HG02970 (cell line): ENCODE results near the gene CLASP1.
"Not testable (repeated sequence)": the region's sequence is repeated elsewhere in the genome, so short reads cannot be mapped to it uniquely, and the experiment has no call there.

ENCODE experiments used
- ATAC-seq: cut with Tn5 transposase; IDR thresholded peaks from one replicate; pipeline ENCODE4 v1.9.1; 2021; ENCODE audit warnings: mild to moderate bottlenecking, moderate library complexity, moderate number of reproducible peaks; ENCODE audit not compliant: unreplicated experiment, low FRiP score

CLASP1 gene

DNA sequence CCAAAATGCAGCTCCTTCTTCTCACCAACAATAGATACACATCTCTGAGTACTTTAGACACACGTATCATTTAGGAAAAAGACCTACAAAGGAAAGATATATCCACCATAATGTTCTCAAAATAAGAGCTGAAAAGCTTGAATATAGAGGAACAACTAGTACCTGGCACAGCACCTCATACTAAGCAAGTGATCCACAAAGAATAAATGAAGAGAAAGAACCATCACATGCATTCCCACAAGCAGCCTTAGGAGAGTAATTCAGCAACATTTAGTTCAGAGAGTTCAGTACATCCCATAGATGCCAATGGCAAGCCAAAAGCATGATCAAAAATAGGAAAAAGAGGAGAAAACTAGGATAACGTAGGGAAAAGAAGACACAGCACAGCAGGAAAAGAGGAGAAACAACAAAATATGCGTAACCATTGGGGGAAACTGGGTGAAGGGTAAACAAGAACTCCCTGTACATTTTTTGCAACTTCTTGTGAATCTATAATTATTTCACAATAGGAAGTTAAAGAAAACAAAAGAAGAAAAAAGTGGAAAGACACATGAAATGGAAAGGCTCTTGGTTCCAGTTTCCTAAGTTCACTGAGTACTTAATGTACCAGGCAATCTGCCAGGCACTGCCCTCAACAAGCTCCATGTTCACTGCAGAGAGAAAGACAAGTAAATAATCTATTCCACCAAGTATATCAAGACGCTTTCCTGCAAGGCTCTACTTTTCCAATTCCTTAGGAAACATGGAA is 22.3 kb downstream of the CLASP1 start:
- no peak for ATAC-seq

DNA sequence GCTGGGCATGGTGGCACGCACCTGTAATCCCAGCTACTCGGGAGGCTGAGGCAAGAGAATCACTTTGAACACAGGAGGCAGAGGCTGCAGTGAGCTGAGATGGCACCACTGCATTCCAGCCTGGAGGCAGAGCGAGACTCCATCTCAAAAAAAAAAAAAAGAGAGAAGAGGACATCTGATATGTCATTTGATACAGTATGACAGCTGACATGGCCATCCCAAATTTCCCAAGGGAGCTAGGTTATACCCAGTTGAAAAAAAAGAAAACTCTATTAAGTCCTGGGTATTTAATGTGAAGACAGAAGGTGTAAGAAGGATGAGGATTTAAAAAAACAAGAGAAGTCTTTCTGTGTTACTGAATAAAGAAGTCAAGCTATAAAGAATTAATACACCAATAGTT is 23.3 kb downstream of the CLASP1 start:
- no peak for ATAC-seq

DNA sequence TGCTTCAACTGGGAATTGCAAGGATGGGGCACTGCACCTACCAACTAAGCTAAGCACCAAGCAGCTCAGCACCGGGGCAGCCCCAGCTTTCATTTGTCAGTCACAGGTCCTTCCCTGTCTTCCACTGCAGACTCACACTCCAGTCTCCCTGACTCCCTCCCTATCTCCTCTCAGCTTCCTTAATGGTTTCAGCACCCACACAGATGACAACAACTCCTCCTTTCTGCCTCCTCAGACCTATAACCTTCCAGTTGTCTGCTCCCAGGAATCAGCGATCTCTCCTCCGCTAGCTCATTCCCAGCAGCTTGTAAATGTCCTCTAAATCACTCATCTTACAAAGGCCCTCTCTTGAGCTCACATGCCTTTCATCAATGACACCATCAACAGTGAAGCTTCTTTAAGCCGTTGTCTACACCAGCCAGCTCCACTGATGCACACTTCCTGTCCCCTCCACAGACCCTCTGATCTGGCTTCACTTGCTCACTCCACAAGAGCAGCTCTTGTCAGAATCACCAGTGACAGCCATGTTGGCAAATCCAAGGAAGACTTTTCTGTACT is 32.1 kb downstream of the CLASP1 start:
- ATAC-seq: no peak

DNA sequence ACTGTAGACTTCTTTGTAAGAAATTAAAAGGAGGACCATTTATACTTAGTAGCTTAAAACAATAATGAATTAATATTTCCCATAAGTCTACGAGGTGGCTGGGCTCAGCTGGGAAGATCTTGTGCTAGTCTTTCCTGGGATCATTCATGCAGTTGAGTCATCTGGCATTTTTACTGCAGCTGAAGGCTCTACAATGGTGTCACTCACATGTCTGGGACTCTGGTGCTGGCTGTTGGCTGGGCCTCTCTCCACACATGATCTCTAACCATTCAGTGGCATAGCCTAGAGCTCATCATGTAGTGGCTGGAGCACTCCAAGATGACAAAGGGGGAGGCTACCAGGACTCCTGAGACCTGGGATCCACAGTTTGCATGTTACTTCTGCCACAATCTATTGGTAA is 35.5 kb downstream of the CLASP1 start:
- no peak for ATAC-seq

DNA sequence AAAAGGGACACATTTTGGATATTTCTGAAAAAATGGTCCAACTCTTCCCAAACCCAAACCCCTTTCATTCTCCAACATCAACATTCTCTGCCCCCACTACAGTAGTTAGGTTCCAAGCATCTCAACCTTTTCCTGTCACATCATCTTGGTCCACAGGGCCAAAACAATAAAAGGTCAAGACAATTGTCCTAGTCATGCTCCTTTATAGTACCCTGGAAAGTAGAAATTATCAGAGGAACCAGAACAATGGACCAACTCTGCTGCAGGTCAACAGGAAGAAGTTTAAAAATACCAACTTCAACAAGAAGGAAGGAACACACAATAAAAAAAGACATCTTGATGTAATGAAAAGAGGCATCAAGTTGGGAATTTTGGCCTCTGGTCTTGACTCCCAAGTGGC is 36.1 kb downstream of the CLASP1 start:
- ATAC-seq: no peak

DNA sequence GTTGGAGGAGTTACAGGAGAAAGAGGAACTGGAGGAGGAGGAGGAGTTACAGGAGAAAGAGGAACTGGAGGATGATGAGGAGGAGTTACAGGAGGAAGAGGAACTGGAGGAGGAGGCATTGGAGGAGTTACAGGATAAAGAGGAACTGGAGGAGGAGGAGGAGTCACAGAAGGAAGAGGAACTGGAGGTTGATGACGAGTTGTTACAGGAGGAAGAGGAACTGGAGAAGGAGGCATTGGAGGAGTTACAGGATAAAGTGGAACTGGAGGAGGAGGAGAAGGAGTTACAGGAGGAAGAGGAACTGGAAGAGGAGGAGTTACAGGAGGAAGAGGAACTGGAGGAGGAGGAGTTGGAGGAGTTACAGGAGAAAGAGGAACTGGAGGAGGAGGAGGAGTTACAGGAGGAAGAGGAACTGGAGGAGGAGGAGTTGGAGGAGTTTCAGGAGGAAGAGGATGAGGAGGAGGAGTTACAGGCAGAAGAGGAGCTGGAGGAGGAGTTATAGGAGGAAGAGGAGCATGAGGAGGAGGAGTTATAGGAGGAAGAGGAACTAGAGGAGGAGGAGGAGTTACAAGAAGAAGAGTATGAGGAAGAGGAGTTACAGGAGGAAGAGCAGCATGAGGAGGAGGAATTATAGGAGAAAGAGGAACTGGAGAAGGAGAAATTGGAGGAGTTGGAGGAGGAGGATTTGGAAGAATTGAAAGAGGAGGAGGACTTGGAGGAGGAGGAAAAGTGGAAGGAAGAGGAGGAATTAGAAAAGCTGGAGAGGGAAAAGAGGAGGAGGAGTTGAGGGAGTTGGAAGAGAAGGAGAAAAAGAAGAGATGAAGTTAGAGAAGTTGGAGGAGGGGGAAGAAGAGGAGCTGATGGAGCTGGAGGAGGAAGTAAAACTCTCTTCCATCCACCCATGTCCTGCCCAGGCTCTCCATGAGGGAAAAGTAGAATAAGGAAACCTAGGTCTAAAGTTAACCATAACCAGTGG is 37.2 kb downstream of the CLASP1 start:
- no peak for ATAC-seq

DNA sequence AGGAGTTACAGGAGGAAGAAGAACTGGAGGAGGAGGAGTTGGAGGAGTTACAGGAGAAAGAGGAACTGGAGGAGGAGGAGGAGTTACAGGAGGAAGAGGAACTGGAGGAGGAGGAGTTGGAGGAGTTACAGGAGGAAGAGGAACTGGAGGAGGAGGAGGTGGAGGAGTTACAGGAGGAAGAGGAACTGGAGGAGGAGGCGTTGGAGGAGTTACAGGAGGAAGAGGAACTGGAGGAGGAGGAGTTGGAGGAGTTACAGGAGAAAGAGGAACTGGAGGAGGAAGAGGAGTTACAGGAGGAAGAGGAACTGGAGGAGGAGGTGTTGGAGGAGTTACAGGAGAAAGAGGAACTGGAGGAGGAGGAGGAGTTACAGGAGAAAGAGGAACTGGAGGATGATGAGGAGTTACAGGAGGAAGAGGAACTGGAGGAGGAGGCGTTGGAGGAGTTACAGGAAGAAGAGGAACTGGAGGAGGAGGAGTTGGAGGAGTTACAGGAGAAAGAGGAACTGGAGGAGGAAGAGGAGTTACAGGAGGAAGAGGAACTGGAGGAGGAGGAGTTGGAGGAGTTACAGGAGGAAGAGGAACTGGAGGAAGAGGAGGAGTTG is 38.1 kb downstream of the CLASP1 start:
- ATAC-seq: not testable (repeated sequence)

DNA sequence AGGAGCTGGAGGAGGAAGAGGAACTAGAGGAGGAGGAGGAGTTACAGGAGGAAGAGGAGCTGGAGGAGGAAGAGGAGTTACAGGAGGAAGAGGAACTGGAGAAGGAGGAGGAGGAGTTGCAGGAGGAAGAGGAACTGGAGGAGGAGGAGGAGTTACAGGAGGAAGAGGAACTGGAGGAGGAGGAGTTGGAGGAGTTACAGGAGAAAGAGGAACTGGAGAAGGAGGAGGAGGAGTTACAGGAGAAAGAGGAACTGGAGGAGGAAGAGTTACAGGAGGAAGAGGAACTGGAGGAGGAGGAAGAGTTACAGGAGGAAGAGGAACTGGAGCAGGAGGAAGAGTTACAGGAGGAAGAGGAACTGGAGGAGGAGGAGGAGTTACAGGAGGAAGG is 38.8 kb downstream of the CLASP1 start:
- ATAC-seq: not testable (repeated sequence)

DNA sequence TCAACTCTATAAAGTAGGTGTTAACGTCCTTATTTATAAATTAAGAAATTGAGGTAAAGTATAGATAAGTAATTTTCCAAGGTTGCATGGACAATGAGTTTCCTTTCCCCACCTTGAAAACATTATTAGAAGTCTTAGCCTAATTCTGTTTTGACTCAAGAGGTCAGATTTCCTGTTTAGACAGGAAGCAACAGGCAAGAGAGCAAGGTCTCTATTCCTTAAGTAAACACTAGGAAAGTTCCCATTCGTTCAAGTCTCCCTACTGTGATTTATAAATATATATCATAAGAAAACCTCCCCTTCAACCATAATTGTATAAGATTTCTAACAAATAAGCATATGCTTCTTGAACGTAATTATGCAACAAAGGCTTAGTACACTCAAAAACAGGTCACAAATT is 40.3 kb downstream of the CLASP1 start:
- ATAC-seq: no peak

DNA sequence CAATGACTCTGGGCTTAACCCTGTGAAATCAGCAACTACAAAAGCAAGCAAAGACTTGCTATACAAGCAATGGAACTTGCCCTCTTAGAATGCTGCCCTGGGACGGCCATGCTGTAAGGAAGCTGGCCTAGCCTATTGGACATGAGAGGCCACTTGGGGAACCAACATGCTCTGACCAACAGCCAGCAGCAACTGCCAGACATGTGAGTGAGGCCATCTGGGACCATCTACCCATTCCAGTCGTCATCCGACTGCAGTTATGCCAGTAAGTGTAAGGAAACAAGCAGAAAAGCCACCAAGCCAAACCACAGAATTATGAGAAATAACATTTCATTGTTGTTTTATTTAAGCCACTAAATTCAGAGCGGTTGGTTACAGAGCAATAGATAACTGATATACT is 40.9 kb downstream of the CLASP1 start:
- ATAC-seq: no peak

DNA sequence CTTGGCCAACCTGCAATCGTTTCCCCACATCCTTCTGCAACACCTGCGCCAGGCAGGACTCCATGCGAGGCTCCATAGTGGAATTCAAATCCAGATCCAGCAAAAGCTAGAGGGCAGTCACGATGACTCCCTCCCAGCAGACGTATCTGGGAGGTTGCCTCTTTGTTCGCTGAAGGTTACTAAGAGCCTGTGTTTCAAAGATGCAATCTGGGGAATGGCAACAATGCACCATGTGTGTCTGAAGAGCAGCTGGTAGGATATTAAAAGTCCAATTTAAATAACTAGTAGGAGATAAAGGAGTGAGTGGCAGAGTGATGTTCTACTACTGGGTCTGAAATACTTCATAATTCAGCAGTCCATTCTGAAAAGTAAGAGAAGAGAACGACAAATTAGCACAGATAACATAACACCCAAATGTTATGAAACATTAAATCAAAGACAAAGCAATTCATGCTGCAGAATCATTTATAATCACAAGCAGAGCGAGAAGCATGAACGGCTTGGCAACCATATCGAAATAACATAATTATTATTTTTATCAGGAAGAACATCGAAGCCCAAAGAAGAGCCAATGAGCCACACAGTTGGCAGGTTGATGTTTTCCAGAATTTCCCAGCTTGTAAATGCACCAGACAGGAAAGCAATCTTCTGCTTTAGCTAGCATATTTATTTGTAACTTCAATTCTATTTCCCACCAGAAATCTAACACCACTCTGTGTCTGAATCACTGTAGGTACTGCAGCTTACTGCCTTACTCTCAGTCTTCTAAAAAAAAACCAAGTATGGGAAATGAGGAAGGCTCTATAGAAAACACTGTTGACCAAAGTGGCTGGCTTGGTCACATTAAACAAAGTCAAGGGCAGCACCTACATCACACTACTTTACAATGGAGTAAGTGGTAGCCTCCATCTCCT is 43.2 kb downstream of the CLASP1 start:
- ATAC-seq: no peak

DNA sequence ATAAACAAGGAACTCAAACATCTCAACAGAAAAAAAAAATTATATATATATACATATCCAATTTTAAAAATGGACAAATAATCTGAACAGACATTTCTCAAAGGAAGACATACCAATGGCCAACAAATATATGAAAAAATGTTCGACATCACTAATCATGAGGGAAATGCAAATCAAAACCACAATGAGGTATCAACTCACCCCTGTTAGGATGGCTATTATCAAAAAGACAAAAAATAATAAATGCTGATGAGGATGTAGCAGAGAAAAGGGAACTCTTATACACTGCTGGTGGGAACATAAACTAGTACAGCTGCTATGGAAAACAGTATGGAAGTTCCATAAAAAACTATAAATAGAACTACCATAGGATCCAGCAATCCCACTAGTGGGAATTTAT is 46.1 kb downstream of the CLASP1 start:
- ATAC-seq: no peak

DNA sequence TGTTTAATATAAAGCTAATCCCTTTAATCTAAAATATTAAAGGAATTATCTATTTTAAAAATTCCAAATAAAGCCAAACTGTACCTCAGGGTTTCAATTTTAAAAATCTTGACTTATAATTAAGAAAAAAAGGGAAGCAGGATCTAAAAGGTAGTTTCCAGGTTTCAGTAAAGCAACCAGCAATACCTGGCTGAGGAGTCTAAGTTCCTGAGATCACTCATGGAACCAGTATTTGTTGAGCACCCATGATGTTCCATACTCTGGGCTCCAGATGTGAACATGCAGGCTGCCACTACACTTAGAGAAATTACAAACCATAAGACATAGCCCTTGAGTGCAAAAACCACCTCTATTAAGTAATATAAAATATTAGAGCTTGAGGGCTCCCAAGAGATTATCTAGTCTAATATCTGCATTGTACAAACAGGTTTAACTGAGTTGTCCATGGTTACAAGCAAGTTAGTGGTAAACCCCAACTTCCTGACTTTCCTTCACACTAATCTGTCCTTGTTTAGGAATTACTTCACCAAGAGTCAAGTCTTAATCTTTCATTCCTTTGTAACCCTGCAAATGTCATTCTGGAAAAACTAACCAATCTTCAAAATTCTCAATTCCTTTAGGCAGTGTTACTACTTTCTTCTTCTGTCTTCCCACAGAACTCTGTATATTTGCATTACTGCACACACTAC is 49.2 kb downstream of the CLASP1 start:
- no peak for ATAC-seq

DNA sequence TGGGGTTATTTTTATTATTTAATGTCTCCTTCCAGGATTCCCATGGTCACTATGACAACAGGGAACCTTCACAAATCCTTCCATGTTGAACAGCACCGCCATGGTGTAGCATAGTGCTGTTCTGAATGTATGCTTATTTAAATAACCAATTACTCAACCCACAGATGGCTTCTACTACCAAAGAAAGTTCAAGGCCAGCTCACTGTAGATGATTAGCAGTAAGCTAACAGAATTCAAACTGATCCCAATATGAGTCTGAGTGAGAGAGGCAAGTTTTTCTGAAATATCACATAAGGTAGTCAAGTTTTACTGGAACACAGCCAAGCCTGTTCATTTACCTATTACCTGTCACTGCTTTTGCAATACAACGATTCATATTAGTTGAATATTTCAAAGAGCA is 51.2 kb downstream of the CLASP1 start:
- ATAC-seq: no peak

DNA sequence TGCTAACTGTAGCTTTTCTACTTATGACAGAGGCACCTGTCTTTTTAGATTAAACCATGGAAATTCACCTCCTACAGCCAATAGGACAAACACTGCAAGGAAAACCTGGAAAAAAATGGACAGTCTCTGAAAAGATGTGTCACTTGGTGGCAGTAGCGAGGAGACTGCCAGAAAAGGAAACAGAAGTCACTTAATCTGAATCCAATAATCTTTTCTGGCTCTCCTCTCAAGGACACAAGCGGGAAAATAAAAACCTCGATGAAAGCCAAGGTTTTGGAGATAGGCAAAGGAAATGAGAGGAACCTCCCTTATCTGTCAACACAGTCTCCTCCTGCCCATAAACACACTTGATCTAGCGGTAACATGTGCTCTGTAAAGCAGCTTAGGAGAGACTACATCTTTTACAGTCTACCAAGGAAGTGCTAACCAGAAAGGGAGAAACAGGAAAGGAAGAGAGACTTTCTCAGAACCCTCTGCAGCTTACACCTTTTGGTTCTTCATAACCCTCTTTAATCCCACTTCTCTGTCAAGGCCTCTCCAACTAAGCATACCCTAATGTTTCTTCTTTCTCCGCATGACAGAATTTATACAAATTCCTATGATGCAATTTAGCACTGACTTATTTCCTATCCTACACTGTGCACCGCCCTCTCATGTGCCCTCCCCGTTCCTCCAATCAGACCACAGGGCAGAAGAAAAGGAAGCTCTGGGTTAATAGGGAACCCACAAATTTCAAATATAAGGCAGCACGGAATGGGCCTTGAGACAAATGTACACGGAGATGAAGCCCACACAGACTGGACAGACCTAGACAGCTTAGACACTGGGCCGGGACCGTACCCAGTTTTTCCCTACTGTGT is 52.8 kb downstream of the CLASP1 start:
- ATAC-seq: peak; percentile 54

DNA sequence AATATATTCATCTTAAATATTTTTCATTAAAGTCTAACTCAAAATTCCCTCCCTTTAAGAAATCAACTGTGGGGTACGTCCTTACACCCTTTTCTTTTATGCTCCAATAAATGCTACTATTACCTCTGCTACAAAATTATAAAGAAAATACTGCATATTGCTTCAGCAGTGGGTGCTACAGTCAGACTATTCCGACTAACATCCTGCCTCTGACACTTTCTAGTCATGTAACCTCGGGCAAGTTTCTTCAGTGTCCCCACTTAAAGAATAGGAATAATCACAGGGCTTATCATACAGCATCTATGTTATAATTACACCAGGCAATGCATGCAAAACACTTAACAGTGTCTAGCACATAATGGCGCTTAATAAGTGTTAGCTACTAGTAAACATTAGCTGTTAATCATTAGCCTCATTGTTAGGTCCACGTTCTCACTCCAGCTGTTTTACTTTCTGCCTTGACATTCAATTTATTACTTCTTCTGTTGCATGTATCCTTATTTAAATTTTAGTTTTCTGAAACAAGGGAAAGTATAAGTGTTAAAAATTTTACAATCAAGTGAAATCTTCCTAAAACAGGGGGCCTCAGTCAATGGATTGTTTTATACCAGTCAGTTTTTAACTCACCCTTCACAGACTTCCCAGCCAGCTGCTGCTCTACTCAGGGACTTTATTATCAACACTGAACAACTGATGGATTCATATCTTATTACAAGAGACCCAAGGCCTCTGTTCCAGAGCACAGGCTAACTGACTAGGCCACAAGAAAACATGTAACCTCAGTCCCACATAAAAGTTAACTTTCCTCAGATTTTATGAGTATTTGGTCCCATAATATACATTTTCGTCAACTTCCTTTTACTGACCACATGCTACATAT is 54.0 kb downstream of the CLASP1 start:
- ATAC-seq: no peak

DNA sequence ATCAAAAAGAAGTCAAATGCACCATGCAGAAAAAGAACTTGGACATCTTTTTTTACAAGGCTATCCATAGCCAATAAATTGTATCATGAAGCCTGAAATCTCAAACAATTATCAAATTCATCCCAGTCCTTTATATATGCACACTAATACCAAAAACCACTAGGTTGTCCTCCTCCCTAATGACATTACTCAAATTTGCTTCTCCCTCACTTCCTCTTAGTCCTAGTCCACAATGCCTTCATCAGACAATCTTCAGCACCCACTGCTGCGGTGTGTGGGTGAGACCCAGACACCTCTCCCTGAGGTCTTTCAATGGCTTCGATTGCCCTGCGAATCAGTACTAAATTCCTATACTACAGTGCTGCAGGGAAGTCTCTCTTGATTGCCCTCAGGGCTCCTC is 58.1 kb downstream of the CLASP1 start:
- ATAC-seq: no peak
